Keratinocyte (primary cell): ENCODE results near the gene LAD1. TPM values are rescaled to one million over a fixed set of nuclear protein-coding genes. Genes with fewer than 3 reads are reported as not detected.

Source experiments
- DNase-seq: peaks from one replicate; pipeline ENCODE4 v3.0.0-alpha.2; 2011; ENCODE audit warnings: low read depth, missing footprints, low spot score
- FAIRE-seq: peaks from 2 replicates; lab custom pipeline; 2011; peaks lifted over from hg19 to GRCh38; lab: Jason Lieb, UNC
- H2AFZ ChIP-seq: 2 replicates; pipeline ENCODE4 v1.6.0; 2012; ENCODE audit warnings: low read length, control low read depth, inconsistent platforms; ENCODE audit not compliant: control insufficient read depth
- H3K27ac ChIP-seq: 2 replicates; pipeline ENCODE4 v1.5.1; 2011; ENCODE audit warnings: low read length; ENCODE audit not compliant: control insufficient read depth, insufficient read depth
- H3K27me3 ChIP-seq: 3 replicates; pipeline ENCODE4 v1.6.0; 2011; ENCODE audit warnings: low read length; ENCODE audit not compliant: control insufficient read depth, insufficient read depth; ENCODE audit errors: extremely low read depth
- H3K36me3 ChIP-seq, 2 experiments: 2 replicates in 1 of 2; 3 replicates in 1 of 2; pipeline ENCODE4 v1.5.1; 2011; ENCODE audit warnings: low read length in 2 of 2, mild to moderate bottlenecking in 1 of 2; ENCODE audit not compliant: control insufficient read depth in 2 of 2, insufficient read depth in 2 of 2; ENCODE audit errors: extremely low read depth in 1 of 2
- H3K4me1 ChIP-seq: 3 replicates; pipeline ENCODE4 v1.5.1; 2011; ENCODE audit warnings: low read length; ENCODE audit not compliant: control insufficient read depth, insufficient read depth; ENCODE audit errors: extremely low read depth
- H3K4me2 ChIP-seq: 3 replicates; pipeline ENCODE4 v1.6.0; 2011; ENCODE audit warnings: low read depth, low read length; ENCODE audit not compliant: control insufficient read depth, insufficient read depth; ENCODE audit errors: extremely low read depth
- H3K4me3 ChIP-seq, 3 experiments: fragments of 200-600 bp in 1 of 3; sonication (generic) in 1 of 3; 2 replicates in 2 of 3; 3 replicates in 1 of 3; pipeline ENCODE4 v1.5.1; 2011 to 2016; ENCODE audit warnings: low read length in 3 of 3, mild to moderate bottlenecking in 3 of 3, control low read depth in 2 of 3, inconsistent platforms in 1 of 3, low read depth in 1 of 3, mixed read lengths in 1 of 3, mixed run types in 1 of 3, moderate library complexity in 1 of 3; ENCODE audit not compliant: control insufficient read depth in 2 of 3, insufficient read depth in 2 of 3; ENCODE audit errors: extremely low read depth in 1 of 3
- H3K79me2 ChIP-seq: 2 replicates; pipeline ENCODE4 v1.6.0; 2012; ENCODE audit warnings: low read length; ENCODE audit not compliant: control insufficient read depth, insufficient read depth
- H3K9ac ChIP-seq: 3 replicates; pipeline ENCODE4 v1.6.0; 2011; ENCODE audit warnings: low read length; ENCODE audit not compliant: control insufficient read depth, insufficient read depth; ENCODE audit errors: extremely low read depth
- H3K9me1 ChIP-seq: 3 replicates; pipeline ENCODE4 v1.6.0; 2011; ENCODE audit warnings: low read length; ENCODE audit not compliant: control insufficient read depth, insufficient read depth; ENCODE audit errors: extremely low read depth
- H3K9me3 ChIP-seq: 2 replicates; pipeline ENCODE4 v1.5.1; 2012; ENCODE audit warnings: low read depth, low read length; ENCODE audit not compliant: control insufficient read depth
- H4K20me1 ChIP-seq: 3 replicates; pipeline ENCODE4 v1.6.0; 2011; ENCODE audit warnings: low read length; ENCODE audit not compliant: control insufficient read depth, insufficient read depth; ENCODE audit errors: extremely low read depth
- CTCF ChIP-seq, 3 experiments: IDR thresholded peaks in 1 of 3; conservative IDR thresholded peaks in 1 of 3; optimal IDR thresholded peaks in 1 of 3; 2 replicates in 2 of 3; 3 replicates in 1 of 3; pipeline versions ENCODE3 to v1.5.1; 2011; ENCODE audit warnings: low read length in 3 of 3, mild to moderate bottlenecking in 3 of 3, moderate library complexity in 2 of 3, control low read depth in 1 of 3, inconsistent platforms in 1 of 3; ENCODE audit not compliant: insufficient read depth in 2 of 3; ENCODE audit errors: extremely low read depth in 1 of 3
- EZH2 ChIP-seq: IDR thresholded peaks from one replicate; pipeline ENCODE4 v1.6.1; 2012; ENCODE audit warnings: inconsistent platforms, mild to moderate bottlenecking, low read length, moderate library complexity
- dilution Hi-C: fragments of 300-500 bp; cut with MboI; formaldehyde crosslinking; loops from one replicate; pipeline ENCODE4 v1.7.0; 2020; ENCODE audit warnings: low sequenced_read_pairs; ENCODE audit not compliant: extremely low pct_ligation_motif_present
- polyA plus RNA-seq, 5 experiments: library from polyadenylated mRNA; depleted of rRNA in 3 of 5; stranded (reverse) in 3 of 5; stranded (forward) in 1 of 5; unstranded in 1 of 5; fragments of >200 nt; gene quantifications; 1 replicate in 1 of 5; 2 replicates in 3 of 5; 3 replicates in 1 of 5; pipeline versions ENCODE4 v1.2.1 to v1.2.3, GENCODE V29; 2011 to 2012; ENCODE audit warnings: missing spikeins in 2 of 5, low read depth in 1 of 5, low replicate concordance in 1 of 5

Gene LAD1
- polyA plus RNA-seq, 1 donor (not counting 4 experiments of a cell fraction or from before 2014, with no cell fraction given), result 82.9 TPM

- H3K4me3 ChIP-seq, result no peak overlapping the region
- H3K27me3 ChIP-seq, result no peaks in the 10 kb centered on the region
- H3K36me3 ChIP-seq, result no peaks in the 10 kb centered on the region
- H3K27ac ChIP-seq, result no peak overlapping the region
- dilution Hi-C loops, result no loop called here
- DNase-seq (no peak), FAIRE-seq (no peak)
- H2AFZ ChIP-seq, result no peak overlapping the region
- no peaks in the 10 kb centered on the region for H3K9me3 ChIP-seq
- H3K9me1 ChIP-seq, result no peaks in the 10 kb centered on the region
- no peak overlapping the region for H3K9ac ChIP-seq
- no peak for TF ChIP-seq CTCF (optimal IDR thresholded peaks at IDR 0.05 in 1 of 3, IDR thresholded peaks at IDR 0.05 in 1 of 3, conservative IDR thresholded peaks at IDR 0.05 in 1 of 3; ENCODE audit: extremely low read depth in 1 of 3, insufficient read depth in 2 of 3, low read length in 3 of 3)
- TF ChIP-seq EZH2, result no peak
- H3K4me2 ChIP-seq, result no peak overlapping the region
- H3K4me1 ChIP-seq, result peaks cover 41% of the 10 kb centered on the region
- H3K79me2 ChIP-seq, result no peaks in the 10 kb centered on the region
- no peaks in the 10 kb centered on the region for H4K20me1 ChIP-seq
These were observed 42.9 kb downstream of the LAD1 start for GRCh38 chr1:201356236-201356635.

- Histone ChIP-seq H3K4me2 (no peak overlapping the region), H3K36me3 (no peaks in the 10 kb centered on the region), H3K4me3 (no peak overlapping the region), H3K4me1 (peaks cover 41% of the 10 kb centered on the region), H3K9ac (no peak overlapping the region), H4K20me1 (no peaks in the 10 kb centered on the region), H3K9me3 (no peaks in the 10 kb centered on the region), H2AFZ (no peak overlapping the region), H3K27ac (no peak overlapping the region), H3K27me3 (no peaks in the 10 kb centered on the region), H3K9me1 (no peaks in the 10 kb centered on the region), H3K79me2 (no peaks in the 10 kb centered on the region)
- TF ChIP-seq CTCF (optimal IDR thresholded peaks at IDR 0.05 in 1 of 3, IDR thresholded peaks at IDR 0.05 in 1 of 3, conservative IDR thresholded peaks at IDR 0.05 in 1 of 3; ENCODE audit: extremely low read depth in 1 of 3, insufficient read depth in 2 of 3, low read length in 3 of 3), result no peak
- no peak for TF ChIP-seq EZH2
- dilution Hi-C loops, result no loop called here
- DNase-seq (no peak), FAIRE-seq (peak; percentile 46)
These were observed 43.7 kb downstream of the LAD1 start for GRCh38 chr1:201355471-201355870.
